B cell (primary cell): ENCODE results near the gene KCNH6. TPM values are rescaled to one million over a fixed set of nuclear protein-coding genes. Genes with fewer than 3 reads are reported as not detected.

Source experiments
- ATAC-seq: fragments of 200-7000 bp; cut with Tn5 transposase; one replicate; pipeline ENCODE4 v1.10.0; 2021; ENCODE audit warnings: low read depth, mild to moderate bottlenecking, moderate number of reproducible peaks, moderate library complexity
- CTCF ChIA-PET: fragments of 350-600 bp; sonication (Branson Sonifier 250); formaldehyde crosslinking; loops from one replicate; lab custom pipeline; 2021; ENCODE audit warnings: antibody characterized with exemption, inconsistent platforms; lab: Charles Lee
- POLR2A ChIA-PET: fragments of 350-600 bp; sonication (Branson Sonifier 250); formaldehyde crosslinking; loops from one replicate; lab custom pipeline; 2021; ENCODE audit warnings: antibody characterized with exemption; lab: Charles Lee
- DNase-seq: peaks from one replicate; pipeline ENCODE4 v3.0.0; 2013
- H2AFZ ChIP-seq: 2 replicates; pipeline ENCODE4 v1.6.1; 2012; ENCODE audit warnings: mild to moderate bottlenecking, low read depth, low read length; ENCODE audit not compliant: insufficient read depth, poor library complexity, severe bottlenecking
- H3K27ac ChIP-seq, 2 donors: 1 replicate in 1 of 2; 2 replicates in 1 of 2; pipeline ENCODE4 v1.5.1; 2012 to 2013; ENCODE audit warnings: low read length in 2 of 2, mild to moderate bottlenecking in 2 of 2, moderate library complexity in 1 of 2
- H3K27me3 ChIP-seq, 4 experiments: fragments of 200-600 bp in 1 of 4; sonication (generic) in 1 of 4; replicated peaks in 1 of 4; 1 replicate in 2 of 4; 2 replicates in 2 of 4; pipeline versions ENCODE4 v1.6.1 to v1.7.0; 2013 to 2016; ENCODE audit warnings: low read length in 3 of 4, mild to moderate bottlenecking in 2 of 4, mixed read lengths in 1 of 4, moderate library complexity in 1 of 4; ENCODE audit not compliant: insufficient read depth in 4 of 4, control insufficient read depth in 3 of 4; ENCODE audit errors: control extremely low read depth in 1 of 4
- H3K36me3 ChIP-seq, 2 experiments: replicated peaks in 1 of 2; 1 replicate in 1 of 2; 2 replicates in 1 of 2; pipeline versions ENCODE4 v1.6.1 to v1.7.1; 2013; ENCODE audit warnings: low read length in 1 of 2; ENCODE audit not compliant: insufficient read depth in 2 of 2, control insufficient read depth in 1 of 2; ENCODE audit errors: control extremely low read depth in 1 of 2, extremely low read depth in 1 of 2
- H3K4me1 ChIP-seq, 2 donors: fragments of 200-600 bp in 1 of 2; sonication (generic) in 1 of 2; 1 replicate in 1 of 2; 2 replicates in 1 of 2; pipeline versions ENCODE4 v1.5.1 to v1.6.1; 2013 to 2017; ENCODE audit warnings: low read length in 2 of 2; ENCODE audit not compliant: control insufficient read depth in 2 of 2, insufficient read depth in 2 of 2
- H3K4me2 ChIP-seq: replicated peaks from 2 replicates; pipeline ENCODE3; 2012; ENCODE audit warnings: mild to moderate bottlenecking, low read depth, low read length; ENCODE audit not compliant: poor library complexity, severe bottlenecking
- H3K4me3 ChIP-seq, 5 experiments: fragments of 200-600 bp in 1 of 5; sonication (generic) in 1 of 5; 1 replicate in 3 of 5; 2 replicates in 2 of 5; pipeline versions ENCODE4 v1.5.1 to v1.7.0; 2011 to 2016; ENCODE audit warnings: low read length in 4 of 5, mild to moderate bottlenecking in 4 of 5, low read depth in 2 of 5, control low read depth in 1 of 5, moderate library complexity in 1 of 5; ENCODE audit not compliant: insufficient read depth in 1 of 5; ENCODE audit errors: control extremely low read depth in 1 of 5, extremely low read depth in 1 of 5
- H3K79me2 ChIP-seq: fragments of 200-600 bp; sonication (generic); one replicate; pipeline ENCODE4 v1.6.0; 2016; ENCODE audit warnings: low read length; ENCODE audit not compliant: control insufficient read depth, insufficient read depth
- H3K9ac ChIP-seq: fragments of 200-600 bp; sonication (generic); 2 replicates; pipeline ENCODE4 v1.6.1; 2017; ENCODE audit warnings: mild to moderate bottlenecking, low read length, moderate library complexity
- H3K9me3 ChIP-seq, 3 donors: one replicate each; pipeline versions ENCODE4 v1.6.1 to v1.7.1; 2013; ENCODE audit warnings: low read length in 2 of 3; ENCODE audit not compliant: control insufficient read depth in 2 of 3, insufficient read depth in 1 of 3; ENCODE audit errors: control extremely low read depth in 1 of 3
- H4K20me1 ChIP-seq: 2 replicates; pipeline ENCODE4 v1.6.0; 2012; ENCODE audit warnings: mild to moderate bottlenecking, low read length; ENCODE audit not compliant: insufficient read depth, control insufficient read depth, poor library complexity, severe bottlenecking
- H3K27ac Mint-ChIP-seq: one replicate; pipeline ENCODE4 v1.8.0; 2021; ENCODE audit warnings: mixed read lengths
- H3K27me3 Mint-ChIP-seq: one replicate; pipeline ENCODE4 v1.8.0; 2021; ENCODE audit warnings: mixed read lengths
- H3K4me1 Mint-ChIP-seq: one replicate; pipeline ENCODE4 v1.8.0; 2021; ENCODE audit warnings: mixed read lengths
- H3K4me3 Mint-ChIP-seq: one replicate; pipeline ENCODE4 v1.8.0; 2021; ENCODE audit warnings: mixed read lengths
- H3K9me3 Mint-ChIP-seq: one replicate; pipeline ENCODE4 v1.8.0; 2022; ENCODE audit warnings: mixed read lengths; ENCODE audit not compliant: insufficient read depth
- CTCF ChIP-seq: fragments of 200-600 bp; IDR thresholded peaks from one replicate; pipeline ENCODE4 v1.8.0; 2022; ENCODE audit warnings: antibody characterized with exemption, mild to moderate bottlenecking
- EZH2 ChIP-seq: IDR thresholded peaks from 2 replicates; pipeline ENCODE4 v1.6.1; 2012; ENCODE audit warnings: borderline replicate concordance, low read depth, mild to moderate bottlenecking, moderate library complexity, low read length; ENCODE audit not compliant: insufficient read depth, poor library complexity, severe bottlenecking
- WGBS: methylation state at CpG from one replicate; pipeline ENCODE4 v1.1.5; 2013; ENCODE audit warnings: missing lambda C conversion rate; ENCODE audit not compliant: insufficient coverage; 5-methylcytosine and 5-hydroxymethylcytosine counted together
- intact Hi-C: fragments of 100-400 bp; cut with micrococcal nuclease; formaldehyde crosslinking; loops from one replicate; pipeline ENCODE4 v1.10.0; 2022
- polyA plus RNA-seq: library from polyadenylated mRNA; depleted of rRNA; stranded (reverse); fragments of >200 nt; gene quantifications from 2 replicates; pipeline ENCODE4 v1.2.3, GENCODE V29; 2012
- total RNA-seq, 2 donors: library from RNA; stranded (reverse); fragments of 120-200 nt in 1 of 2; gene quantifications; 1 replicate in 1 of 2; 2 replicates in 1 of 2; pipeline versions ENCODE4 v1.2.3 to v1.2.4, GENCODE V29; 2013 to 2022

The KCNH6 gene
- total and polyA plus RNA-seq, 2 donors (not counting 1 experiment from before 2014, with no cell fraction given) = not detected

GRCh38 chr17:63512388-63512787 lies 10.8 kb upstream of the KCNH6 start:
- no peak for ATAC-seq

More at GRCh38 chr17:63512388-63512787, 10.8 kb upstream of the KCNH6 start:
- H3K4me3 ChIP-seq = no peak overlapping the region
- Mint-ChIP-seq H3K9me3 (no peaks in the 10 kb centered on the region), H3K27me3 (peaks cover 17% of the 10 kb centered on the region), H3K4me3 (no peak overlapping the region), H3K4me1 (no peaks in the 10 kb centered on the region), H3K27ac (no peak overlapping the region)
- intact Hi-C loops = no loop called here
- TF ChIP-seq EZH2 = no peak
- TF ChIP-seq CTCF = no peak
- H3K27me3 ChIP-seq = peaks cover 0 to 4% (median 0%) of the 10 kb centered on the region in 4 experiments
- H2AFZ ChIP-seq = no peak overlapping the region
- H3K9me3 ChIP-seq = no peaks in the 10 kb centered on the region
- POLR2A ChIA-PET = no interaction called here
- CTCF ChIA-PET = no interaction called here
- no peaks in the 10 kb centered on the region for H3K79me2 ChIP-seq
- no peak overlapping the region for H3K27ac ChIP-seq
- H3K36me3 ChIP-seq = no peaks in the 10 kb centered on the region
- no peaks in the 10 kb centered on the region for H3K4me1 ChIP-seq
- H3K4me2 ChIP-seq = no peak overlapping the region
- H3K9ac ChIP-seq = no peak overlapping the region
- 94% methylated on average over 3 of the region's 3 CpGs for WGBS
- H4K20me1 ChIP-seq = no peaks in the 10 kb centered on the region
- no peak for DNase-seq
